ENCODE results near the gene TTC9C.
"Not testable (repeated sequence)": the region's sequence is repeated elsewhere in the genome, so short reads cannot be mapped to it uniquely, and the experiment has no call there.

TTC9C gene

GRCh38 chr11:62708793-62709192 is 19.5 kb upstream of the TTC9C start:
- in situ Hi-C loops (cut with MboI; ENCODE audit: low sequenced_read_pairs): loop anchor here (10.0 kb wide), 1 partner anchor 114 kb away; the partner anchor contains the start of gene TUT1

- in situ Hi-C loops (cut with MboI; ENCODE audit: low sequenced_read_pairs): loop anchor here (10.0 kb wide), 1 partner anchor 115 kb away; the partner anchor contains the start of gene TUT1
These were observed 18.9 kb upstream of the TTC9C start for GRCh38 chr11:62709247-62710000.

GRCh38 chr11:62710001-62710345 is 18.3 kb upstream of the TTC9C start:
- in situ Hi-C loops (cut with MboI; ENCODE audit: low sequenced_read_pairs): no loop called here

GRCh38 chr11:62712276-62712812 is 15.9 kb upstream of the TTC9C start:
- in situ Hi-C loops (cut with MboI; ENCODE audit: low sequenced_read_pairs): no loop called here

- in situ Hi-C loops (cut with MboI; ENCODE audit: low sequenced_read_pairs): no loop called here
These were observed 15.4 kb upstream of the TTC9C start for GRCh38 chr11:62712861-62713260.

GRCh38 chr11:62713343-62713742 is 14.9 kb upstream of the TTC9C start:
- in situ Hi-C loops (cut with MboI; ENCODE audit: low sequenced_read_pairs): no loop called here

GRCh38 chr11:62715150-62716130 is 12.8 kb upstream of the TTC9C start:
- in situ Hi-C loops (cut with MboI; ENCODE audit: low sequenced_read_pairs): no loop called here

GRCh38 chr11:62716206-62716605 is 12.1 kb upstream of the TTC9C start:
- in situ Hi-C loops (cut with MboI; ENCODE audit: low sequenced_read_pairs): no loop called here

GRCh38 chr11:62716816-62717215 is 11.5 kb upstream of the TTC9C start:
- in situ Hi-C loops (cut with MboI; ENCODE audit: low sequenced_read_pairs): no loop called here

GRCh38 chr11:62719302-62719978 is 8.8 kb upstream of the TTC9C start:
- in situ Hi-C loops (cut with MboI; ENCODE audit: low sequenced_read_pairs): no loop called here

GRCh38 chr11:62721994-62722393 is 6.3 kb upstream of the TTC9C start:
- in situ Hi-C loops (cut with MboI; ENCODE audit: low sequenced_read_pairs): no loop called here

- in situ Hi-C loops (cut with MboI; ENCODE audit: low sequenced_read_pairs): no loop called here
These were observed 4.1 kb upstream of the TTC9C start for GRCh38 chr11:62724171-62724570.

- in situ Hi-C loops (cut with MboI; ENCODE audit: low sequenced_read_pairs): no loop called here
These were observed 2.6 kb upstream of the TTC9C start for GRCh38 chr11:62725646-62726045.

- in situ Hi-C loops (cut with MboI; ENCODE audit: low sequenced_read_pairs): no loop called here
These were observed 2.0 kb upstream of the TTC9C start for GRCh38 chr11:62726156-62726914.

- in situ Hi-C loops (cut with MboI; ENCODE audit: low sequenced_read_pairs): no loop called here
These were observed 1.4 kb upstream of the TTC9C start for GRCh38 chr11:62726915-62727164.

GRCh38 chr11:62727165-62727871 is 968 bp upstream of the TTC9C start, which contains the start of gene HNRNPUL2:
HNRNPUL2 (minus strand) TSS chr11:62727457; CDS start chr11:62727156, 301 bp downstream.
- in situ Hi-C loops (cut with MboI; ENCODE audit: low sequenced_read_pairs): no loop called here

GRCh38 chr11:62727872-62728170 is 465 bp upstream of the TTC9C start:
- in situ Hi-C loops (cut with MboI; ENCODE audit: low sequenced_read_pairs): no loop called here

GRCh38 chr11:62730076-62730475 is 1.8 kb downstream of the TTC9C start:
- in situ Hi-C loops (cut with MboI; ENCODE audit: low sequenced_read_pairs): not testable (repeated sequence)

- in situ Hi-C loops (cut with MboI; ENCODE audit: low sequenced_read_pairs): no loop called here
These were observed 4.5 kb downstream of the TTC9C start for GRCh38 chr11:62732830-62733229.

GRCh38 chr11:62737196-62737595 is 8.9 kb downstream of the TTC9C start:
- in situ Hi-C loops (cut with MboI; ENCODE audit: low sequenced_read_pairs): no loop called here

Measured in HL-60/S4 treated with retinoic acid at 250 ng/mL for 4 days and 3 days (cell line).